Hematopoietic multipotent progenitor cell treated with erythropoietin and hydrocortisone succinate and interleukin-3 and kit ligand, for 4 days (in vitro differentiated cells): ENCODE measurements around the gene PUS7.
"Not testable (repeated sequence)": the region's sequence is repeated elsewhere in the genome, so short reads cannot be mapped to it uniquely, and the experiment has no call there.

Source experiments
- DNase-seq: peaks from one replicate; pipeline ENCODE4 v3.0.0-alpha.2; 2015

Gene PUS7, protein sequence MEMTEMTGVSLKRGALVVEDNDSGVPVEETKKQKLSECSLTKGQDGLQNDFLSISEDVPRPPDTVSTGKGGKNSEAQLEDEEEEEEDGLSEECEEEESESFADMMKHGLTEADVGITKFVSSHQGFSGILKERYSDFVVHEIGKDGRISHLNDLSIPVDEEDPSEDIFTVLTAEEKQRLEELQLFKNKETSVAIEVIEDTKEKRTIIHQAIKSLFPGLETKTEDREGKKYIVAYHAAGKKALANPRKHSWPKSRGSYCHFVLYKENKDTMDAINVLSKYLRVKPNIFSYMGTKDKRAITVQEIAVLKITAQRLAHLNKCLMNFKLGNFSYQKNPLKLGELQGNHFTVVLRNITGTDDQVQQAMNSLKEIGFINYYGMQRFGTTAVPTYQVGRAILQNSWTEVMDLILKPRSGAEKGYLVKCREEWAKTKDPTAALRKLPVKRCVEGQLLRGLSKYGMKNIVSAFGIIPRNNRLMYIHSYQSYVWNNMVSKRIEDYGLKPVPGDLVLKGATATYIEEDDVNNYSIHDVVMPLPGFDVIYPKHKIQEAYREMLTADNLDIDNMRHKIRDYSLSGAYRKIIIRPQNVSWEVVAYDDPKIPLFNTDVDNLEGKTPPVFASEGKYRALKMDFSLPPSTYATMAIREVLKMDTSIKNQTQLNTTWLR

DNA sequence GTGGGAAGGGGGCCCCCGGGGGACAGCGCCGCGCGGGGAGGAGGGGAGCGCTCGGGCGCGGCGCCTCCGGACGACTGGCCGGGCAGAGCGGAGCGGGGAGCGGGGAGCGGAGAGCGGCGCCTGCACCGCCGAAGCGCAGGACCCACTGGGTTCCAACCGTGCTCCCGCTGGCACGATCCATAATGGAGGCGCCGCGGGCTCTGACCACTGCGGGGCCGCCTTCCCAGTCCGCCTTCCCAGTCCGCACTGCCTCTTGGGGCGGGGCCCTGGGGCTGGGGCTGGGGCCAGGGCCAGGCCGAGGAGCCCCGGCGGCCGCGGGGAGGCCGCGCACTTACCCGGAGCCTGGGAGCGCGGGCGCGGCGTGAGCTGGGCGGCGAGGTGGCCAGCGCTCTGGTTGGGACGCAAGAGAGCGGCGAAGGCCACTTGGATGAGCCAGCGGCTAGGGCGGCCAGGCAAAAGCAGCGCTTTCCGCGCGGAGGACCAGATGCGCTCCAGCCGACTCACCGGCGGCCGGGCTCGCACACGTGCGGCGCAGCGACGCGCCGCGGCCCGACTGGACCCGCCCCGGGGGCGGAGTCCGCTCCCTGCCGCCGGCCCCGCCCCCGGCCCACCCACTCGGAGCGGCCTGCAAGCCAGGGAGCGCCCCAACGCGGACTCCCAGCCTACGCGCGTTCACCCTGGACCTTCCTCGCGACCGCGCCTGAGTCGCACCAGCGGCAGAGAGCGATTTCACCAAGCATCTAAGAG lies at the start of gene PUS7:
PUS7 (minus strand) TSS at position 555 of the 747 bp plus-strand sequence. CDS start 13,759 bp downstream, outside the sequence.
- peak; percentile 96 for DNase-seq

DNA sequence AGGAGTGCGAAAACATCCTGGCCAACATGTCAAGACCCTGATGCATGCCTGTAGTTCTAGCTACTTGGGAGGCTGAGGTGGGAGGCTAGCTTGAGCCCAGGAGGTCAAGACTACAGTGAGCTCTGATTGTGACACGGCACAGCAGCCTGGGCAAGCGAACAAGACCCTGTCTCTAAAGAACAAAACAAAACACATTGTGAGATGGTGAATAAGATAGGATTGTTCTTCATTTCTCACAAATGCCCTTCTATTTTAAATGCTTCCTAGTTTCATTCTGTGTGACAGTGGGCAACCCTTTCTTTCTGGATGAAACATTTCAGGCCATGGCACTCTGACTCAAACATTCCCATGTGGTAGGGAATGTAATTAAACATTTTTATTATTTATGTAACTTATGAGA lies 45.8 kb upstream of the PUS7 start:
- DNase-seq = no peak

DNA sequence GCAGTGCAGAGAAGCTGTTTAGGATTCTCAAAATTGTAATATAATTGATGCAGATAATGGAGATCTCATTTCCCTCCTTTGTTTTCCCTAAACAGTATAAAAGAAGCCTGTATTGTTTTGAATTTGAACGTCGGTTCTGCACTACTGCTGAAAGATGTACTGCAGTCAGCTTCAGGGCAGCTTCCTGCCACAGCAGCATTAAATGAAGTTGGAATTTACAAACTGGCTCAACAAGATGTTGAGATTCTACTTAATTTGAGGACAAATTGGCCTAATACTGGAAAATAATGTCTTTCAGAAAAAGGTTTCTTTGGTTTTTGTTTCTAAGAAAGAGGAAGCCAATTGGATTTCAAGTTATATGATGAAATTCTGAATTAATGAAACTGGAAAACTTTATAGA lies 45.0 kb upstream of the PUS7 start:
- no peak for DNase-seq

DNA sequence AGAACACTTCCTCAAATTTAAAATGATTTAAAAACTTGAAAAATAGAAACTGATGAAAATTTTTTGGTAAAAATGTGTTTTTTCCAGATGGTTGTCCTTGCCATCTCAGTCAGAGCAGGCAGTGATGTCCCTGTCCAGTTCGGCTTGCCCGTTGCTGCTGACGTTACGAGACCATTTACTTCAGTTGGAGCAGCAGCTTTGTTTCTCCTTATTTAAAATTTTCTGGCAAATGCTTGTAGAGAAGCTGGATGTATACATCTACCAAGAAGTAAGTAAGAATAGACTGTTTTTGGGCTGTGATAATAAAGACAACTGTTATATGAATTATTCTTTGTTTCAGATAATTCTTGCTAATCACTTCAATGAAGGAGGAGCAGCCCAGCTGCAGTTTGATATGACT lies 43.1 kb upstream of the PUS7 start:
- no peak for DNase-seq

DNA sequence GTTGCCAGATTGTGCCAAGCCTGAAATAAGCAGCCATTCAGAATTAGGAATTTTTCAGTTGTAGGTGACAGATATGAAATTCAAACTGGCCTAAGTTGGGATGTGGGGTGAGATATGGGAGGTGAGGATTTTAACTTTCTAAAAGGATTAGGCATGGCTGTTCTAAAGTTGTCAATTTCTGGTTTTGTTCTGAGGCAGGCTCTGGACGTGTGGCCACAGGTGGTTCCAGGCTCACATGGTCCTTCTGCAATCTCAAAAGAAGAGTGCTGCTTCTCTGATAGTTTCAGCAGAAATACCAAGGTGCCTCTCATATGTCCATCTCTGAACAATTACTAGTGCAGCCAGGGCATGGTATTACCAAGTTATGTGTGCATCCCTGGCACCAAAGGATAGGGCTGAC lies 37.9 kb upstream of the PUS7 start:
- no peak for DNase-seq

DNA sequence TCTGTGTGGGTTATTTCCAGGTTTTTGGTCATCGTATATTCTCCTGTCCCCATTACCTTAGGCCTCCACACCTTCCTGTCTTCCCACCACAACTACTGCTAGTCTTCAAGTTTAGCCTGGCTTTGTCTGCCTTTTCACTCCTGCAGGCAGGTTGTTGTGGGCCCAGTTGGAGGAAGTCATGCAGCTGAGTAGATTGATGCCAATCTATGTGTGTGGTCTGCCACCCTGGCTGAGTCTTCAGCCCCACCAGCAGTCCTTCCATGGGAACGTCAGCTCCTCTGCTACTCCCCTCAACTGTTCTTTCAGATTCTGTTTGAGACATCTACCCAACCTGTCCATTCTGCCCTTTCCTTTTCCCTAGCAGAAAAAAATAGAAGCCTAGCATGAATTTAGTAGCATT lies 16.3 kb upstream of the PUS7 start:
- DNase-seq = peak; percentile 83

DNA sequence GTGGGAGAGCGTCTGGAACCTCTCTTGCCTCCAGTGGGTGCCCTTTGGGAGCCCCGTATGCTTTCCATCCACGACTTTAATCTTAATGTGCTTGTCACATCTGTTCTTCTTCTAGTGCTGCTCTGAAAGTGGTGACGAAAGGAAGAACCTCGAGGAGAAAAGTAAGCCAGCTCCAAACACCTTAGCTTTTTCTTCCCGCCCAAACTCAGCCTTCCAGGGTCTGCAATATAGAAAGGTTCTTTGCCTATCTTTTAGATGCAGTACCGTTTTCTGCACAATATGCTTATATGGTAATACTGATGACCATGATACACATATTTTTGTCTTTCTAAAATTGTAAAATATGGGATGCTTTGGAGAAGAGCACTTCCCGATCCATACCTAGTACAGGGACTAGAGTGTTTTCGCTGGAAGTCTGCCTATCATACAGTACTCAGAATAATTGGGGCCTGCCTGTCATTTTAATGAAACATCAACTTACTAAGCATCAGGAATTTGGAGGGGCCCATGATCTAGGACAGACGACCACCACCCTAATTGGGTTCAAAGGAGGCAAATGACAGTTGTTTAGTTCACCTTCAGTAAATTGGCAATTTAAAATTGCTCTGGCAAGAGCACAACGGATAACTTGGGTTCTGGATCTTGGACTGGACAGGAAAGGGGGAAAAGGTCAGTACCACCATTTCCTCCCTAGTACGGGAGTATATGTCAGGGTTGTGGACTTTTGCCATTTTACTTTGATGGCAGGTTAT lies 10.8 kb upstream of the PUS7 start:
- peak; percentile 21 for DNase-seq

DNA sequence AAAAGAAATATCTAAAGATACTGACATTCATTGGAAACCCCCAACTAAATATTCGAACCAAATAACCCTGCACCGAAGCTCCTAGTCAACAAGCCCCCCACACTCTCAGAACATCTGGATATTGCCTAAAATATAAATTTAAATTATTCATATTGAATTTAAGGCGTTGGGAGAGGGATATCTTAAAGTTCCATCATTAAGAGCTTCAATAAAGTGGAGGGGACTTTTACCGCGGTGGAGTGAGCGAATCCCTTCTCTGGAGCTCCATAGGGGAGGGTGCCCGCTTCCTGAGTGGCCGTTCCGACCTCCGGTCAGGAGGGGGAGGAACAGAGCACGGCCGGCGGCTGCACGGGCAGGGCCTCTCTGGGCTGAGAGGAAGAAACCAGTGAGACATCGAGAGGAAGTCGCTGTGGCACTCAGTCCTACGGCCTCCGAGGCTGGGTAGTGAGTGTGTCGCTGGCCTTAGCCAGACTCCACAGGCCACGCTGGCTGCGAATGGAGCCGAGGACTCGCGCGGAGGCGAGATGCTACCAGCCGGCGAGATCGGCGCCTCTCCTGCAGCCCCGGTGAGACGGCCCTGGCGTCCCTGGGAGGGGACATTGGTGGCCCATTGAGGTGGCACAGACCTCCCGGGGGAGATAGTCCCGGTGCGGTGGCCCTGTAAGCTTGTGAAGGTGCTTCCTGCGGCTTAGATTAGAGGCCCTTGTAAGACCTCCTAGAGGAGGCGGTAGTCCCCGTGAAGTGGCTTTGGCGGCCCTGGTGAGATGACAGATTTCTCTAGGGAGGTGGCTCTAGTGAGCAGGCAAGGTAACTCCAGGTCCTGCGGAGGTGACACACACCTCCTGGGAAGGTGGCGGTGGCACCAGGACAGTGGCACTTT lies 10.0 kb upstream of the PUS7 start, which contains the start of gene RINT1:
RINT1 (plus strand) TSS at position 410 of the 880 bp plus-strand sequence; CDS start at position 525, 115 bp downstream.
- DNase-seq = peak; percentile 97

DNA sequence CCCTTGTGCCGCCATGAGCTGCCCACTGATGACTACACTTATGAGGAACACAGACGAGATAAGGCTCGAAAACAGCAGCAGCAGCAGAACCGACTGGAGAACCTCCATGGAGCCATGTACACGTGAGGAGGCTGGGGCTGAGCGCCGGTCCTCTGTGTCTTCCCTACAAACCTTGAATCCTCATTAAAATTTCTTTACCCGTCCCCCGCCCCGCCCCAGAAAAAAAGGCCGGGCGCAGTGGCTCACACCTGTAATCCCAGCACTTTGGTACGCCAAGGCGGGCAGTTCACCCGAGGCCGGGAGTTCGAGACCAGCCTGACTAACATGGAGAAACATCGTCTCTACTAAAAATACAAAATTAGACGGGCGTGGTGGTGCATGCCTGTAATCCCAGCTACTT lies 8.5 kb upstream of the PUS7 start:
- no peak for DNase-seq

DNA sequence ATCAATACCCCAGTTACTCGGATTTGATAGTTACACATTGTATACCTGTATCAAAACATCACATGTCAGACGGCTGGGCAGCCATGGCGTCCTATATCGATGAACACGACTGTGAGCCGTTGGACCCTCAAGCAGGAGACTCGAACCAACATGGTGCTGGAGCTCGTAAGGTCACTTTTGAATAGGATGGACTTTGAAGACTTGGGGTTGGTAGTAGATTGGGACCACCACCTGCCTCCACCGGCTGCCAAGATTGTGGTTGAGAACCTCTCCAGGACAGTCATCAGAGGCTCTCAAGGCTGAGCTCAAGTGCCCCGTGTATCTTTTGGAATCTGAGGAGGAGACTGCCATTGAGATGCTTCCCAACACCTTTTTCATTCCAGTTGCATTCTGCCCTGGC lies 8.1 kb upstream of the PUS7 start:
- DNase-seq = no peak

DNA sequence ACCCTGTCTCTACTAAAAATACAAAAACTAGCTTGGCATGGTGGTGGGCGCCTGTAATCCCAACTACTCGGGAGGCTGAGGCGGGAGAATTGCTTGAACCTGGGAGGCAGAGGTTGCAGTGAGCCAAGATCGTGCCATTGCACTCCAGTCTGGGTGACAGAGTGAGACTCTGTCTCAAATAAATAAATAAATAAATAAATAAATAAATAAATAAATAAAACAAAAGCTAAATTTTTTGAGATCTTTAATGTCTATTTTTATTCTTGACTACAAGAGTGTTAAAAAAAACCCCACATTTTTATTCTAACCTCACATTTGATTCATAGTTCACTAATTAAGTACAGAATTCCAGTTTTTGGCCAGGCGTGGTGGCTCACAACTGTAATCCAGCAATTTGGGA lies 5.7 kb upstream of the PUS7 start:
- not testable (repeated sequence) for DNase-seq

DNA sequence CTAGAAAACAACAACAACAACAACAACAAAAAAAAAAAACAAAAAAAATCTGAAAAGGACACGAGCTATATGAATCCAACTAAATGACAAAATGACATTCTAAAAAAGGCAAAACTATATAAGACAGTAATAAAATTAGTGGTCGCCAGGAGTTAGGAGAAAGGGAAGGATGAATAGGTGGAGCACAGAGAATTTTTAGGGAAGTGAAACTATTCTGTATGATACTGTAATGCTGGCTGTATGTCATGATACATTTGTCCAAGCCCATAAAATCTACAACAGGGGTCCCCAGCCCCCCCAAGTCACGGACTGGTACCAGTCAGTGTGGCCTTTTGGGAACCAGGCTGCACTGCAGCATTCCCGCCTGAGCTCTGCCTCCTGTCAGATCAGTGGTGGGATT lies 2.8 kb upstream of the PUS7 start:
- DNase-seq = no peak

DNA sequence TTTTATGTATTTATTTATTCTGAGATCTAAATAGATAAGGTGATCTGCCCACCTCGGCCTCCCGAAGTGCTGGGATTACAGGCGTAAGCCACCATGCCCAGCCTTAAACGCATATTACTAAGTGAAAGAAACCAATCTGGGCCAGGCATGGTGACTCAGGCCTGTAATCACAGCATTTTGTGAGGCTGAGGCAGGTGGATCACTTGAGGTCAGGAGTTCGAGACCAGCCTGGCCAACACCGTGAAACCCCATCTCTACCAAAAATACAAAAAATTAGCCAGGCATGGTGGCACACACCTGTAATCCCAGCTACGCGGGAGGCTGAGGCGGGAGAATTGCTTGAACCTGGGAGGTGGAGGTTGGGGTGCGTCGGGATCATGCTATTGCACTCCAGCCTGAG lies 2.4 kb upstream of the PUS7 start:
- not testable (repeated sequence) for DNase-seq

DNA sequence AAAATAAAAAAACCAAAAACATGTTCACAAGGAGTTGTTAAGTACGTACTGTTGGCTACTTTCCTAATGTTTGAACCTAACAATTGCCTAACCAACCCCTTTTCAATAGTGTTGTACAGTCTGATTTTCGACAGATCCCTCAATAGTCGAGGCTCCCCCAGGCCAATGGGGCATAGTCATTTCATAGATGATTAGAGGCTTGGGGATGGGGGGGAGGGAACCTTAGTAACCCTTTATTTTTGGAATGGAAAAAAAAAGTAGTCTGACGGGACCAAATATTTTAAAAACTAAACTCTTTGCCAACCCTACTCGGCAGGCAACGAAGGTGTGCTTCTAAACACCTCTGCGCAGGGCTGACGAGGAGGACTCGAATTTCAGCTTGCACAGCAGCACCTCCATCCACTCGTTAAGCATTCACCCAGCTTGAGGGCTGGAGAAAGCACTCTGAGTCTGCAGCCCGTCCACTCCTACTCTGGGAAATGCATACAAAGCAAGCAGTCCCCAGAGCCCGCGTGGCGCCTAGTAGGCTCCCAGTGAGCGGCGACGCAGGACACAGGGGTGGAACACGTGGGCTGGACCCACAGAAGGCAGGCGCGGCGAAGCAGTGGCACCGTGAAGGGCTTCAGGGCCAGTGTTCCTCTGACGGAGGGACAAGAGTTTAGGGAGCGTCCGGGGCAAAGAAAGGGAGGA lies 899 bp downstream of the PUS7 start:
- DNase-seq = peak; percentile 84

DNA sequence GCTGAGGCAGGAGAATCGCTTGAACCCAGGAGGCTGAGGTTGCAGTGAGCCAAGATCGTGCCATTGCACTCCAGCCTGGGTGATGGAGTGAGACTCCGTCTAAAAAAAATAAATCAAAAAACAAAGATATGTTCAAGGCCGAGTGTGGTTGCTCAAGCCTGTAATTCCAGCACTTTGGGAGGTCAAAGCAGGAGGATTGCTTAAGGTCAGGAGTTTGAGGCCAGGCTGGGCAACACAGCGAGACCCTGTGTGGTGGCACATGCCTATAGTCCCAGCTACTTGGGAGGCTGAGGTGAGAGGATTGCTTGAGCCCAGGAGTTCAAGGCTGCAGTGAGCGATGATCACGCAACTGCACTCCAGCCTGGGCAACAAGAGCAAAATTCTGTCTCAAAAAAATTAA lies 1.5 kb downstream of the PUS7 start:
- not testable (repeated sequence) for DNase-seq

DNA sequence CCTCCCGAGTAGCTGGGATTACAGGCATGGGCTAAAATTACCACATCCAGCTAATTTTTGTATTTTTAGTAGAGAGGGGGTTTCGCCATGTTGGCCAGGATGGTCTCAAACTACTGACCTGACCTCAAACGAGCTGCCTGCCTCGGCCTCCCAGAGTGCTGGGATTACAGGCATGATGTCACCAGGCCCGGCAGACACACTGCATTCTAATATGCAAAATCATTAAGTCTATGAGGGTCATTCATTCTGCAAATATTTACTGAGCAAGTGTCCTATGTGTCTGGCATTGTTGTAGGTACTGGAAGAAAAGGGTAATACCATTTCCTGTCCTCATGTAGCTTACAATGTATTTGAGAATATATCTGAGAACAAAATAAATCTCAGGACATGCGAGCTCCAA lies 2.7 kb downstream of the PUS7 start:
- no peak for DNase-seq

DNA sequence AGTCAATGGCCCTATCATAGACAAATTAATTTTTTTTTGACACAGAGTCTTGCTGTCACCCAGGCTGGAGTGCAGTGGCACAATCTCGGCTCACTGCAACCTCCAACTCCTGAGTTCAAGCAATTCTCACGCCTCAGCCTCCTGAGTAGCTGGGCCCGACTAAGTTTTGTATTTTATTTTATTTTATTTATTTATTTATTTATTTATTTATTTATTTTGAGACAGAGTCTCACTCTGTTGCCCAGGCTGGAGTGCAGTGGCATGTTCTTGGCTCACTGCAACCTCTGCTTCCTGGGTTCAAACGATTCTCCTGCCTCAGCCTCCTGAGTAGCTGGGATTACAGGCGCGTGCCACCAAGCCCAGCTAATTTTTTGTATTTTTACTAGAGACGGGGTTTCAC lies 6.5 kb downstream of the PUS7 start:
- DNase-seq = not testable (repeated sequence)

DNA sequence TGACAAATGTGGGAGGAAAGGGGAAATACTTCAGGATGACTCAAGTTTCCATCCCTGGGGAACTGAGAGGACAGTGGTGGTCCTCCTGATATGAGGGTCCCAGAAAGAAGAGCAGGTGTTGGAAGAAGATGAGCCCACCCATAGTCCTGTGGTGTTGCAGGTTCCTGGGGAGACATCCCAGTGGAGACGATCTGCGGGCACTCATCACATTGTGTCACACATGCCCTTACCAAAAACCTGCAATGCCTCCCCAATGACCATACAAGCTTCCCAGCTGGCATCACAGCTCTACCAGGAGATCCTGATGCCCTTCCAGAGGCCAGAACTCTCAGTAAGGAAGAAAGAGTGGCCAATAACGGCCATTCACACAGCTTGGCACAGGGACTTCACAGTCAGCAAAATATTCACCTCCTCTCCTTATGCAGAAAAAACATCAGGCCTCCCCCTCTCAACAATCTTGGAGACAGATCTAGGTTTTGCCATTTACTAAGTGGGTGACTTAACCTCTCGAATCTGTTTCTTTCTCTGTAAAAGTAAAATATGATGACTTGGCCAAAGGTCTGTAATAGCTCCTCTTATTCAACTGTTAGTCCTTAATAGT lies 9.0 kb downstream of the PUS7 start:
- DNase-seq = no peak

DNA sequence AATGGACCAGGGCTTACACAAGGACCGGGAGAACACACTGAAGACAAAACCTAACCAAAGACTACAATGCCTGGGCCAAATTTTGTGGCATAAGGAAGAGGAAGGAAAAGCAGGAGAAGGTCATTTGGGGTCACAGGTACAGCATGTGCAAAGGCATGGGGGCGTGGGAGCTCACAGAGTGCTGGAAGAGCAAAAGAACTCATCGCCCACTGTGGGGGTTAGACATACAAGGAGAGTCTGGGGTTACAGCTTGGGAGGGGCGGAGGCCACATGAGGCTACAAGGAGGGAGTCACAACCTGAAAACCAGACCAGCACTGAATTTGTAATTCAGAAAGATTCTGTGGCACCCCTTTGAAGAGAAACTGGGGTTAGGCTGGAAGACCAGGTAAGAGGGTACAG lies 9.7 kb downstream of the PUS7 start:
- no peak for DNase-seq

DNA sequence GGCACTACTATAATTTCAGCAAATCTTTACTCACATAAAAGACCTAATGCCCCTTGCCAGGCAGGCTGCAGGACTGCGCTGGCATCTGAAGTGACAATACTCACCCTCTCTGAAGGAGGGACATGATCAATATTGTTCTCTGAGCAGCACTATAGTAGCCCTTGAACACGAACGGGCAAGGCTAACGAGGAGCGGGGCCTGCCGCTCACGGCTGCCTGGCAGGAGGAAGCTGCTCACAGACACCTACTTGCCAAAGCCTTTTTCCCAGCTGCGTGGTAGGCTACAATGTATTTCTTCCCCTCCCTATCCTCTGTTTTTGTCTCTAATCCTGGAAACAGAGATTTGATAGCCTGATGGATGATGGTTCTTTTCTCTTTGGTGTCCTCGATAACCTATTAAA lies 19.9 kb downstream of the PUS7 start:
- no peak for DNase-seq

DNA sequence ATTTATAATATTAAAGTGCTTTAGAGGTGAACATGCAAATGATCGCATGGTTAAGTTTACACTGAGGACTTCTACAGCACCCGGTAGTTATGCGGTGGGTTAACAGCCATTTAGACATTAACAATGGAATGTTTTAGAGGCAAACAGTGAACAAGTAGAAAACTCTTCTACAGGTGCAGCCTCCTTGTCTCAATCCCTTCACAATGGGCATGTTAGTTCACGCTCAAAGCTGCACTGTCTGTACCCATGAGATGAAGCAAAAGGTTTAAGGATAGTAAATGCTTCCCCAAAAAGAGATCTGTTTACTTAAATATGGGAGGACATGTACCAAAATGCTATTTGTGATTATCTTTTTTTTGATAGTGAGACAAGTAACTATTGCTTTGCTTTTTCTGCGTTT lies 25.1 kb downstream of the PUS7 start:
- DNase-seq = no peak
